Osteocyte (in vitro differentiated cells): Measurements from ENCODE around the gene KAT6B. TPM values are rescaled to one million over a fixed set of nuclear protein-coding genes. Genes with fewer than 3 reads are reported as not detected.

ENCODE experiments used
- DNase-seq: peaks from one replicate; pipeline ENCODE4 v3.0.0; 2021; ENCODE audit warnings: mixed read lengths; ENCODE audit not compliant: unreplicated experiment; ENCODE audit errors: extremely low spot score
- H3K27ac Mint-ChIP-seq: one replicate; pipeline ENCODE4 v1.8.0; 2021; ENCODE audit warnings: mild to moderate bottlenecking, mixed read lengths; ENCODE audit not compliant: unreplicated experiment
- H3K27me3 Mint-ChIP-seq: one replicate; pipeline ENCODE4 v1.8.0; 2021; ENCODE audit warnings: mixed read lengths; ENCODE audit not compliant: unreplicated experiment
- H3K36me3 Mint-ChIP-seq: one replicate; pipeline ENCODE4 v1.8.0; 2021; ENCODE audit warnings: mixed read lengths; ENCODE audit not compliant: unreplicated experiment
- H3K4me1 Mint-ChIP-seq: one replicate; pipeline ENCODE4 v1.8.0; 2021; ENCODE audit warnings: mixed read lengths; ENCODE audit not compliant: unreplicated experiment
- H3K4me3 Mint-ChIP-seq: one replicate; pipeline ENCODE4 v1.8.0; 2021; ENCODE audit warnings: mild to moderate bottlenecking, moderate library complexity, mixed read lengths; ENCODE audit not compliant: unreplicated experiment
- H3K9me3 Mint-ChIP-seq: one replicate; pipeline ENCODE4 v1.8.0; 2021; ENCODE audit warnings: mixed read lengths; ENCODE audit not compliant: unreplicated experiment
- CTCF ChIP-seq: fragments of 200-600 bp; sonication (generic); IDR thresholded peaks from 2 replicates; pipeline ENCODE4 v1.5.0; 2021; ENCODE audit warnings: antibody characterized with exemption, mild to moderate bottlenecking, moderate library complexity
- total RNA-seq: library from RNA; stranded (reverse); gene quantifications from 2 replicates; pipeline ENCODE4 v1.2.1, GENCODE V29; 2021

The KAT6B gene
- total RNA-seq, 1 donor from 2014 or later: 28.2 TPM

- no peak for DNase-seq
- TF ChIP-seq CTCF: no peak
- Mint-ChIP-seq H3K27ac (no peak overlapping the region), H3K27me3 (no peaks in the 10 kb centered on the region), H3K4me1 (no peaks in the 10 kb centered on the region), H3K36me3 (peaks cover 9% of the 10 kb centered on the region), H3K4me3 (no peak overlapping the region), H3K9me3 (no peaks in the 10 kb centered on the region)
Observed at GRCh38 chr10:74960670-74961069, 134.3 kb downstream of the KAT6B start.

DNA sequence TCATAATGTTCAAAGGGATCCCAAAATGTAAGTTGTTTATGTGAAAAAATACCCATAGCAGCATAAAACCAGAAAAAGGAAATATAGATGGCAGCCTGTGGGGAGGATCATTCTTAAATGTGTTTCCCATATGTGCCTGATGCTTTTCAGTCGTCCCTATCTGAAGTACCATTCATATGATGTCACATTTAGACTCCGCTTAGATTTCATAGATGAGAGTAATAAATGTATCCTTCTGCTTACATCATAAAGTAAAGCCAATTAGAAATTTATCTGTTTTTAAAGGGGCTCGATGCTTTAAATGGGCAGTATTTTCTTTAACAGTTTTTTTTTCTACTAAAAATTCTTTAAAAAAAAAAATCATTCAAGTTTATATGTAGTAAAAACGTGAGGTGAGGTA is 136.1 kb downstream of the KAT6B start:
- no peak overlapping the region for H3K27ac Mint-ChIP-seq
- no peaks in the 10 kb centered on the region for H3K4me1 Mint-ChIP-seq
- H3K4me3 Mint-ChIP-seq: no peak overlapping the region

GRCh38 chr10:74963549-74963948 is 137.1 kb downstream of the KAT6B start:
- no peak overlapping the region for H3K4me3 Mint-ChIP-seq
- DNase-seq: no peak
- H3K4me1 Mint-ChIP-seq: peaks cover 7% of the 10 kb centered on the region
- no peak for TF ChIP-seq CTCF
- peaks cover 9% of the 10 kb centered on the region for H3K36me3 Mint-ChIP-seq
- no peak overlapping the region for H3K27ac Mint-ChIP-seq
- H3K27me3 Mint-ChIP-seq: no peaks in the 10 kb centered on the region
- no peaks in the 10 kb centered on the region for H3K9me3 Mint-ChIP-seq

More for the DNA sequence above, 136.1 kb downstream of the KAT6B start:
- Mint-ChIP-seq H3K36me3 (peaks cover 9% of the 10 kb centered on the region), H3K9me3 (no peaks in the 10 kb centered on the region), H3K27me3 (no peaks in the 10 kb centered on the region)
- DNase-seq: no peak
- no peak for TF ChIP-seq CTCF

GRCh38 chr10:74967911-74968666 is 141.7 kb downstream of the KAT6B start:
- no peaks in the 10 kb centered on the region for H3K9me3 Mint-ChIP-seq
- no peak for DNase-seq
- no peaks in the 10 kb centered on the region for H3K27me3 Mint-ChIP-seq
- H3K27ac Mint-ChIP-seq: no peak overlapping the region
- peaks cover 19% of the 10 kb centered on the region for H3K4me1 Mint-ChIP-seq
- H3K36me3 Mint-ChIP-seq: peaks cover 5% of the 10 kb centered on the region
- no peak overlapping the region for H3K4me3 Mint-ChIP-seq
- TF ChIP-seq CTCF: no peak

DNA sequence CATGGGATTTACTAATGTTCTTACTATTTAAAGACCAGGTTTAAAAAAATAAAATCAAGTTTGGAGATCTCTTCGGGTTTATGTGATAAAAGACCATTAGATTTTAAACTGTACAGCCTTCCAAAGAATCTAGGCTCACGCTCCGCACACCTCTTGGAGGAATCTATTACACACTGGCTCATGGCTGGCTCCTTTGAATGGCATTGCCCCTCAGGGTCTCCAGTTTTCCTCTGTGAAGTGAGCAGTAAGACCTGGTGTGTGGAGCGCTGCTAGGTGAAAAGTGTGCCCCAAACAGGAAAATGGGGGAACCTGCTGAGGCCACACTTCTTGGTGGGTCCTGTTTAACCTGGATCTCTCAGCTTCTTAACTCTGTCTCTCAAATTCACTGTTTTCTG is 142.3 kb downstream of the KAT6B start:
- Mint-ChIP-seq H3K36me3 (peaks cover 5% of the 10 kb centered on the region), H3K27me3 (no peaks in the 10 kb centered on the region), H3K4me1 (peaks cover 21% of the 10 kb centered on the region), H3K4me3 (no peak overlapping the region), H3K9me3 (no peaks in the 10 kb centered on the region), H3K27ac (no peak overlapping the region)
- TF ChIP-seq CTCF: no peak
- no peak for DNase-seq
